H1 (cell line): ENCODE measurements around the gene HS3ST6.

Experiments used
- EZH2 ChIP-seq: fragments of 200-600 bp; sonication (generic); IDR thresholded peaks from 2 replicates; pipeline ENCODE4 v1.7.1; 2012; ENCODE audit warnings: low read depth, mild to moderate bottlenecking, moderate library complexity, low read length, inconsistent platforms; ENCODE audit not compliant: severe bottlenecking
- JUND ChIP-seq: IDR thresholded peaks from 2 replicates; pipeline ENCODE4 v1.6.1; 2011; ENCODE audit warnings: mild to moderate bottlenecking, improper control_type of control experiment, low read length
- PHF8 ChIP-seq: fragments of 200-600 bp; sonication (generic); conservative IDR thresholded peaks from 2 replicates; pipeline ENCODE4 v1.7.1; 2012; ENCODE audit warnings: low read depth, mild to moderate bottlenecking, inconsistent platforms, low read length, moderate library complexity
- POLR2AphosphoS5 ChIP-seq: IDR thresholded peaks from 2 replicates; pipeline ENCODE4 v1.6.1; 2011; ENCODE audit warnings: low read depth, low read length
- RNF2 ChIP-seq: fragments of 200-900, 300-1000 bp; sonication (generic); IDR thresholded peaks from 2 replicates; pipeline ENCODE4 v1.7.1; 2016; ENCODE audit warnings: borderline replicate concordance, low read depth, mild to moderate bottlenecking, antibody characterized with exemption, low read length; ENCODE audit not compliant: poor library complexity, severe bottlenecking; ENCODE audit errors: missing control alignments
- SAP30 ChIP-seq: fragments of 300-600 bp; sonication (generic); IDR thresholded peaks from 2 replicates; pipeline ENCODE4 v1.7.1; 2012; ENCODE audit warnings: low read length, moderate library complexity, mild to moderate bottlenecking, inconsistent platforms; ENCODE audit not compliant: insufficient read depth, insufficient replicate concordance
- ZNF274 ChIP-seq: IDR thresholded peaks from 2 replicates; pipeline ENCODE4 v1.7.0; 2012; ENCODE audit warnings: low read length, borderline replicate concordance; ENCODE audit errors: extremely low read depth
- TF ChIP-seq, protein P1 (sequence below), 3 experiments: IDR thresholded peaks; 1 replicate in 2 of 3; 2 replicates in 1 of 3; pipeline versions ENCODE4 v1.5.1 to v1.6.1; 2011; ENCODE audit warnings: low read length in 3 of 3, mild to moderate bottlenecking in 3 of 3, inconsistent platforms in 2 of 3, low read depth in 1 of 3, moderate library complexity in 1 of 3; ENCODE audit not compliant: insufficient read depth in 1 of 3; ENCODE audit errors: control extremely low read depth in 1 of 3

DNA sequence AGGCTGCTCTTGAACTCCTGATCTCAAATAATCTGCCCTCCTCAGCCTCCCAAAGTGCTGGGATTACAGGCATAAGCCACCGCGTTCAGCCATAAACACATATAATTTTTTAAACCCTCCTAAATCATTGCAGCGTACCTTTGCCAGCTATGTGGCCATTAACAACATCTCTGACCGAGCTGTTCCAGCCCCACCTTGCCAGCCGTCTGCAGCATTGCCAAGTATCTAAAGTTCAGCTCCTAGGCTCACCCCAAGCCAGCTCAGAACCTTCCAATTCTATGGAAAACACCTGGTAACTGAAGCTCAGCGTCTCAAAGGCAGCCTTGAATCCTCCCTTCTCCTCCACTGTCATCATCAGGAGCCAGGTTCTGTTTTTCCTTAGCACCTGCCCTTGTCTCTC lies 41.1 kb downstream of the HS3ST6 start:
- TF ChIP-seq, protein P1, sequence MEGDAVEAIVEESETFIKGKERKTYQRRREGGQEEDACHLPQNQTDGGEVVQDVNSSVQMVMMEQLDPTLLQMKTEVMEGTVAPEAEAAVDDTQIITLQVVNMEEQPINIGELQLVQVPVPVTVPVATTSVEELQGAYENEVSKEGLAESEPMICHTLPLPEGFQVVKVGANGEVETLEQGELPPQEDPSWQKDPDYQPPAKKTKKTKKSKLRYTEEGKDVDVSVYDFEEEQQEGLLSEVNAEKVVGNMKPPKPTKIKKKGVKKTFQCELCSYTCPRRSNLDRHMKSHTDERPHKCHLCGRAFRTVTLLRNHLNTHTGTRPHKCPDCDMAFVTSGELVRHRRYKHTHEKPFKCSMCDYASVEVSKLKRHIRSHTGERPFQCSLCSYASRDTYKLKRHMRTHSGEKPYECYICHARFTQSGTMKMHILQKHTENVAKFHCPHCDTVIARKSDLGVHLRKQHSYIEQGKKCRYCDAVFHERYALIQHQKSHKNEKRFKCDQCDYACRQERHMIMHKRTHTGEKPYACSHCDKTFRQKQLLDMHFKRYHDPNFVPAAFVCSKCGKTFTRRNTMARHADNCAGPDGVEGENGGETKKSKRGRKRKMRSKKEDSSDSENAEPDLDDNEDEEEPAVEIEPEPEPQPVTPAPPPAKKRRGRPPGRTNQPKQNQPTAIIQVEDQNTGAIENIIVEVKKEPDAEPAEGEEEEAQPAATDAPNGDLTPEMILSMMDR (IDR thresholded peaks at IDR 0.05; ENCODE audit: control extremely low read depth in 1 of 3, insufficient read depth in 1 of 3, low read depth in 1 of 3, low read length in 3 of 3): no peak
- TF ChIP-seq ZNF274 (no peak), JUND (no peak), RNF2 (no peak), PHF8 (no peak), POLR2AphosphoS5 (no peak), EZH2 (no peak), SAP30 (no peak)
